Measurements from ENCODE around the gene TAPT1. TPM values are rescaled to one million over a fixed set of nuclear protein-coding genes. Genes with fewer than 3 reads are reported as not detected.

TAPT1 gene
- total and polyA plus RNA-seq, 2 experiments from 2014 or later = 3.6 to 9.9 TPM

DNA sequence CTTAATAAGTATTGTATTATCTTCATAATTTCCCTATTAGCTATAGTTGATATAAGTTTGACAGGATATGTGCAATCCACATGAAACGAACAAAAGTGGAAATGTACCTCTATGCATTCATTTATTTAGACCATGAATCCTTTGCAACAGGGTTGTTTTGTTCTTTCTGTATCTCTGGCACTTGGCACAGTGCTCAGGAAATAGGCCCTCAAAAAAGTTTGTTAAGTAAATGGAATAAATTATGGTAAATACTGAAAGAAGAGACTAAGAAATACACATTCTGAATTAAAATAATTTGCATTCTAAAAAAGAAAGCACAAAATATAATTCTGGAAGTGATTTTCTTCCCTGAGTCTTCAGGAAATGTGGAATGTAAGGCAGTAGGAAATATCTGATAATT, 39.3 kb downstream of the TAPT1 start:
- Histone ChIP-seq H3K79me2 (replicated peaks; ENCODE audit: insufficient read depth) (no peaks in the 10 kb centered on the region), H3K4me2 (no peak overlapping the region), H4K20me1 (replicated peaks; ENCODE audit: insufficient read depth) (no peaks in the 10 kb centered on the region), H2AFZ (no peak overlapping the region), H3K4me3 (no peak overlapping the region), H3K4me1 (ENCODE audit: insufficient read depth) (no peaks in the 10 kb centered on the region), H3K27ac (ENCODE audit: low read depth) (no peak overlapping the region), H3F3A (replicated peaks; ENCODE audit: low read depth) (no peaks in the 10 kb centered on the region), H3K9me2 (ENCODE audit: insufficient read depth) (no peaks in the 10 kb centered on the region), H3K36me3 (ENCODE audit: insufficient read depth) (no peaks in the 10 kb centered on the region; the same call in 1 of the 2 replicates), H3K27me3 (ENCODE audit: insufficient read depth) (no peaks in the 10 kb centered on the region)
- peaks cover 12% of the 10 kb centered on the region for H3K36me3 Mint-ChIP-seq (ENCODE audit: low read depth)
- no peak overlapping the region for H3K27ac Mint-ChIP-seq
- ATAC-seq (no peak), DNase-seq (ENCODE audit: low spot score) (no peak)
- no peak overlapping the region for H3K4me3 Mint-ChIP-seq
- H3K27me3 Mint-ChIP-seq (ENCODE audit: insufficient read depth, low read depth, poor library complexity) = no peaks in the 10 kb centered on the region
- H3K9me3 Mint-ChIP-seq = no peaks in the 10 kb centered on the region
- H3K4me1 Mint-ChIP-seq = no peaks in the 10 kb centered on the region
- TF ChIP-seq EZH2phosphoT487 (IDR thresholded peaks at IDR 0.05; ENCODE audit: unreplicated experiment) (no peak), JUNB (IDR thresholded peaks at IDR 0.05; ENCODE audit: unreplicated experiment) (no peak), POLR2AphosphoS5 (IDR thresholded peaks at IDR 0.05; ENCODE audit: low read depth) (no peak), EZH2 (IDR thresholded peaks at IDR 0.05; ENCODE audit: low read depth, unreplicated experiment) (no peak), NANOG (IDR thresholded peaks at IDR 0.05; ENCODE audit: borderline replicate concordance) (no peak), ZNF114 (CRISPR knock-in tag; IDR thresholded peaks at IDR 0.05) (no peak), ZNF331 (CRISPR knock-in tag; IDR thresholded peaks at IDR 0.05; ENCODE audit: low read depth) (no peak), CREB1 (CRISPR knock-in tag; IDR thresholded peaks at IDR 0.05; ENCODE audit: low read depth) (no peak), STAT1 (IDR thresholded peaks at IDR 0.05; ENCODE audit: unreplicated experiment) (no peak)
- TF ChIP-seq, protein P1, sequence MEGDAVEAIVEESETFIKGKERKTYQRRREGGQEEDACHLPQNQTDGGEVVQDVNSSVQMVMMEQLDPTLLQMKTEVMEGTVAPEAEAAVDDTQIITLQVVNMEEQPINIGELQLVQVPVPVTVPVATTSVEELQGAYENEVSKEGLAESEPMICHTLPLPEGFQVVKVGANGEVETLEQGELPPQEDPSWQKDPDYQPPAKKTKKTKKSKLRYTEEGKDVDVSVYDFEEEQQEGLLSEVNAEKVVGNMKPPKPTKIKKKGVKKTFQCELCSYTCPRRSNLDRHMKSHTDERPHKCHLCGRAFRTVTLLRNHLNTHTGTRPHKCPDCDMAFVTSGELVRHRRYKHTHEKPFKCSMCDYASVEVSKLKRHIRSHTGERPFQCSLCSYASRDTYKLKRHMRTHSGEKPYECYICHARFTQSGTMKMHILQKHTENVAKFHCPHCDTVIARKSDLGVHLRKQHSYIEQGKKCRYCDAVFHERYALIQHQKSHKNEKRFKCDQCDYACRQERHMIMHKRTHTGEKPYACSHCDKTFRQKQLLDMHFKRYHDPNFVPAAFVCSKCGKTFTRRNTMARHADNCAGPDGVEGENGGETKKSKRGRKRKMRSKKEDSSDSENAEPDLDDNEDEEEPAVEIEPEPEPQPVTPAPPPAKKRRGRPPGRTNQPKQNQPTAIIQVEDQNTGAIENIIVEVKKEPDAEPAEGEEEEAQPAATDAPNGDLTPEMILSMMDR (conservative IDR thresholded peaks at IDR 0.05; ENCODE audit: low read depth in 2 of 2) = no peak
- TF ChIP-seq, protein P2, sequence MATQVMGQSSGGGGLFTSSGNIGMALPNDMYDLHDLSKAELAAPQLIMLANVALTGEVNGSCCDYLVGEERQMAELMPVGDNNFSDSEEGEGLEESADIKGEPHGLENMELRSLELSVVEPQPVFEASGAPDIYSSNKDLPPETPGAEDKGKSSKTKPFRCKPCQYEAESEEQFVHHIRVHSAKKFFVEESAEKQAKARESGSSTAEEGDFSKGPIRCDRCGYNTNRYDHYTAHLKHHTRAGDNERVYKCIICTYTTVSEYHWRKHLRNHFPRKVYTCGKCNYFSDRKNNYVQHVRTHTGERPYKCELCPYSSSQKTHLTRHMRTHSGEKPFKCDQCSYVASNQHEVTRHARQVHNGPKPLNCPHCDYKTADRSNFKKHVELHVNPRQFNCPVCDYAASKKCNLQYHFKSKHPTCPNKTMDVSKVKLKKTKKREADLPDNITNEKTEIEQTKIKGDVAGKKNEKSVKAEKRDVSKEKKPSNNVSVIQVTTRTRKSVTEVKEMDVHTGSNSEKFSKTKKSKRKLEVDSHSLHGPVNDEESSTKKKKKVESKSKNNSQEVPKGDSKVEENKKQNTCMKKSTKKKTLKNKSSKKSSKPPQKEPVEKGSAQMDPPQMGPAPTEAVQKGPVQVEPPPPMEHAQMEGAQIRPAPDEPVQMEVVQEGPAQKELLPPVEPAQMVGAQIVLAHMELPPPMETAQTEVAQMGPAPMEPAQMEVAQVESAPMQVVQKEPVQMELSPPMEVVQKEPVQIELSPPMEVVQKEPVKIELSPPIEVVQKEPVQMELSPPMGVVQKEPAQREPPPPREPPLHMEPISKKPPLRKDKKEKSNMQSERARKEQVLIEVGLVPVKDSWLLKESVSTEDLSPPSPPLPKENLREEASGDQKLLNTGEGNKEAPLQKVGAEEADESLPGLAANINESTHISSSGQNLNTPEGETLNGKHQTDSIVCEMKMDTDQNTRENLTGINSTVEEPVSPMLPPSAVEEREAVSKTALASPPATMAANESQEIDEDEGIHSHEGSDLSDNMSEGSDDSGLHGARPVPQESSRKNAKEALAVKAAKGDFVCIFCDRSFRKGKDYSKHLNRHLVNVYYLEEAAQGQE (IDR thresholded peaks at IDR 0.05; ENCODE audit: unreplicated experiment) = no peak
- TF ChIP-seq, protein P3, sequence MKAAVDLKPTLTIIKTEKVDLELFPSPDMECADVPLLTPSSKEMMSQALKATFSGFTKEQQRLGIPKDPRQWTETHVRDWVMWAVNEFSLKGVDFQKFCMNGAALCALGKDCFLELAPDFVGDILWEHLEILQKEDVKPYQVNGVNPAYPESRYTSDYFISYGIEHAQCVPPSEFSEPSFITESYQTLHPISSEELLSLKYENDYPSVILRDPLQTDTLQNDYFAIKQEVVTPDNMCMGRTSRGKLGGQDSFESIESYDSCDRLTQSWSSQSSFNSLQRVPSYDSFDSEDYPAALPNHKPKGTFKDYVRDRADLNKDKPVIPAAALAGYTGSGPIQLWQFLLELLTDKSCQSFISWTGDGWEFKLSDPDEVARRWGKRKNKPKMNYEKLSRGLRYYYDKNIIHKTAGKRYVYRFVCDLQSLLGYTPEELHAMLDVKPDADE (IDR thresholded peaks at IDR 0.05) = no peak
- TF ChIP-seq, protein P4, sequence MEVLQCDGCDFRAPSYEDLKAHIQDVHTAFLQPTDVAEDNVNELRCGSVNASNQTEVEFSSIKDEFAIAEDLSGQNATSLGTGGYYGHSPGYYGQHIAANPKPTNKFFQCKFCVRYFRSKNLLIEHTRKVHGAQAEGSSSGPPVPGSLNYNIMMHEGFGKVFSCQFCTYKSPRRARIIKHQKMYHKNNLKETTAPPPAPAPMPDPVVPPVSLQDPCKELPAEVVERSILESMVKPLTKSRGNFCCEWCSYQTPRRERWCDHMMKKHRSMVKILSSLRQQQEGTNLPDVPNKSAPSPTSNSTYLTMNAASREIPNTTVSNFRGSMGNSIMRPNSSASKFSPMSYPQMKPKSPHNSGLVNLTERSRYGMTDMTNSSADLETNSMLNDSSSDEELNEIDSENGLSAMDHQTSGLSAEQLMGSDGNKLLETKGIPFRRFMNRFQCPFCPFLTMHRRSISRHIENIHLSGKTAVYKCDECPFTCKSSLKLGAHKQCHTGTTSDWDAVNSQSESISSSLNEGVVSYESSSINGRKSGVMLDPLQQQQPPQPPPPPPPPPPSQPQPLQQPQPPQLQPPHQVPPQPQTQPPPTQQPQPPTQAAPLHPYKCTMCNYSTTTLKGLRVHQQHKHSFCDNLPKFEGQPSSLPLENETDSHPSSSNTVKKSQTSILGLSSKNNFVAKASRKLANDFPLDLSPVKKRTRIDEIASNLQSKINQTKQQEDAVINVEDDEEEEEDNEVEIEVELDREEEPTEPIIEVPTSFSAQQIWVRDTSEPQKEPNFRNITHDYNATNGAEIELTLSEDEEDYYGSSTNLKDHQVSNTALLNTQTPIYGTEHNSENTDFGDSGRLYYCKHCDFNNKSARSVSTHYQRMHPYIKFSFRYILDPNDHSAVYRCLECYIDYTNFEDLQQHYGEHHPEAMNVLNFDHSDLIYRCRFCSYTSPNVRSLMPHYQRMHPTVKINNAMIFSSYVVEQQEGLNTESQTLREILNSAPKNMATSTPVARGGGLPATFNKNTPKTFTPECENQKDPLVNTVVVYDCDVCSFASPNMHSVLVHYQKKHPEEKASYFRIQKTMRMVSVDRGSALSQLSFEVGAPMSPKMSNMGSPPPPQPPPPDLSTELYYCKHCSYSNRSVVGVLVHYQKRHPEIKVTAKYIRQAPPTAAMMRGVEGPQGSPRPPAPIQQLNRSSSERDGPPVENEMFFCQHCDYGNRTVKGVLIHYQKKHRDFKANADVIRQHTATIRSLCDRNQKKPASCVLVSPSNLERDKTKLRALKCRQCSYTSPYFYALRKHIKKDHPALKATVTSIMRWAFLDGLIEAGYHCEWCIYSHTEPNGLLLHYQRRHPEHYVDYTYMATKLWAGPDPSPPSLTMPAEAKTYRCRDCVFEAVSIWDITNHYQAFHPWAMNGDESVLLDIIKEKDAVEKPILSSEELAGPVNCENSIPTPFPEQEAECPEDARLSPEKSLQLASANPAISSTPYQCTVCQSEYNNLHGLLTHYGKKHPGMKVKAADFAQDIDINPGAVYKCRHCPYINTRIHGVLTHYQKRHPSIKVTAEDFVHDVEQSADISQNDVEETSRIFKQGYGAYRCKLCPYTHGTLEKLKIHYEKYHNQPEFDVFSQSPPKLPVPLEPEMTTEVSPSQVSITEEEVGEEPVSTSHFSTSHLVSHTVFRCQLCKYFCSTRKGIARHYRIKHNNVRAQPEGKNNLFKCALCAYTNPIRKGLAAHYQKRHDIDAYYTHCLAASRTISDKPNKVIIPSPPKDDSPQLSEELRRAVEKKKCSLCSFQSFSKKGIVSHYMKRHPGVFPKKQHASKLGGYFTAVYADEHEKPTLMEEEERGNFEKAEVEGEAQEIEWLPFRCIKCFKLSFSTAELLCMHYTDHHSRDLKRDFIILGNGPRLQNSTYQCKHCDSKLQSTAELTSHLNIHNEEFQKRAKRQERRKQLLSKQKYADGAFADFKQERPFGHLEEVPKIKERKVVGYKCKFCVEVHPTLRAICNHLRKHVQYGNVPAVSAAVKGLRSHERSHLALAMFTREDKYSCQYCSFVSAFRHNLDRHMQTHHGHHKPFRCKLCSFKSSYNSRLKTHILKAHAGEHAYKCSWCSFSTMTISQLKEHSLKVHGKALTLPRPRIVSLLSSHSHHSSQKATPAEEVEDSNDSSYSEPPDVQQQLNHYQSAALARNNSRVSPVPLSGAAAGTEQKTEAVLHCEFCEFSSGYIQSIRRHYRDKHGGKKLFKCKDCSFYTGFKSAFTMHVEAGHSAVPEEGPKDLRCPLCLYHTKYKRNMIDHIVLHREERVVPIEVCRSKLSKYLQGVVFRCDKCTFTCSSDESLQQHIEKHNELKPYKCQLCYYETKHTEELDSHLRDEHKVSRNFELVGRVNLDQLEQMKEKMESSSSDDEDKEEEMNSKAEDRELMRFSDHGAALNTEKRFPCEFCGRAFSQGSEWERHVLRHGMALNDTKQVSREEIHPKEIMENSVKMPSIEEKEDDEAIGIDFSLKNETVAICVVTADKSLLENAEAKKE (CRISPR knock-in tag; IDR thresholded peaks at IDR 0.05) = no peak

All from GM23338 (cell line).